ENCODE results near the gene CLINT1. TPM values are rescaled to one million over a fixed set of nuclear protein-coding genes. Genes with fewer than 3 reads are reported as not detected.

The CLINT1 gene
- total RNA-seq, 1 donor from 2014 or later: 85.2 TPM

GRCh38 chr5:157772127-157772526, 86.8 kb downstream of the CLINT1 start:
- TF ChIP-seq CTCF (IDR thresholded peaks at IDR 0.05; ENCODE audit: insufficient read depth, low read length, poor library complexity, severe bottlenecking): no peak
- Histone ChIP-seq H3K4me3 (ENCODE audit: low read depth, low read length) (no peak overlapping the region), H3K36me3 (ENCODE audit: control insufficient read depth, insufficient read depth, low read length) (no peaks in the 10 kb centered on the region), H3K27me3 (ENCODE audit: control insufficient read depth, insufficient read depth, low read length) (no peaks in the 10 kb centered on the region)
- DNase-seq (ENCODE audit: low read depth): no peak

GRCh38 chr5:157770665-157771064, 88.3 kb downstream of the CLINT1 start:
- TF ChIP-seq CTCF (IDR thresholded peaks at IDR 0.05; ENCODE audit: insufficient read depth, low read length, poor library complexity, severe bottlenecking): no peak
- DNase-seq (ENCODE audit: low read depth): no peak

GRCh38 chr5:157767689-157768088, 91.3 kb downstream of the CLINT1 start:
- no peaks in the 10 kb centered on the region for H3K27me3 ChIP-seq (ENCODE audit: control insufficient read depth, insufficient read depth, low read length)
- DNase-seq (ENCODE audit: low read depth): no peak

More at GRCh38 chr5:157770665-157771064, 88.3 kb downstream of the CLINT1 start:
- Histone ChIP-seq H3K27me3 (ENCODE audit: control insufficient read depth, insufficient read depth, low read length) (no peaks in the 10 kb centered on the region), H3K4me3 (ENCODE audit: low read depth, low read length) (no peak overlapping the region), H3K36me3 (ENCODE audit: control insufficient read depth, insufficient read depth, low read length) (no peaks in the 10 kb centered on the region)

GRCh38 chr5:157766902-157767301, 92.0 kb downstream of the CLINT1 start:
- Histone ChIP-seq H3K4me3 (ENCODE audit: low read depth, low read length) (no peak overlapping the region), H3K36me3 (ENCODE audit: control insufficient read depth, insufficient read depth, low read length) (no peaks in the 10 kb centered on the region), H3K27me3 (ENCODE audit: control insufficient read depth, insufficient read depth, low read length) (no peaks in the 10 kb centered on the region)
- no peak for TF ChIP-seq CTCF (IDR thresholded peaks at IDR 0.05; ENCODE audit: insufficient read depth, low read length, poor library complexity, severe bottlenecking)
- DNase-seq (ENCODE audit: low read depth): no peak

More at GRCh38 chr5:157767689-157768088, 91.3 kb downstream of the CLINT1 start:
- H3K36me3 ChIP-seq (ENCODE audit: control insufficient read depth, insufficient read depth, low read length): no peaks in the 10 kb centered on the region
- TF ChIP-seq CTCF (IDR thresholded peaks at IDR 0.05; ENCODE audit: insufficient read depth, low read length, poor library complexity, severe bottlenecking): no peak
- no peak overlapping the region for H3K4me3 ChIP-seq (ENCODE audit: low read depth, low read length)

- no peaks in the 10 kb centered on the region for H3K27me3 ChIP-seq (ENCODE audit: control insufficient read depth, insufficient read depth, low read length)
- no peaks in the 10 kb centered on the region for H3K36me3 ChIP-seq (ENCODE audit: control insufficient read depth, insufficient read depth, low read length)
- DNase-seq (ENCODE audit: low read depth): no peak
- no peak for TF ChIP-seq CTCF (IDR thresholded peaks at IDR 0.05; ENCODE audit: insufficient read depth, low read length, poor library complexity, severe bottlenecking)
- H3K4me3 ChIP-seq (ENCODE audit: low read depth, low read length): no peak overlapping the region
Observed at GRCh38 chr5:157766442-157766841, 92.5 kb downstream of the CLINT1 start.

- H3K27me3 ChIP-seq (ENCODE audit: control insufficient read depth, insufficient read depth, low read length): no peaks in the 10 kb centered on the region
- no peak overlapping the region for H3K4me3 ChIP-seq (ENCODE audit: low read depth, low read length)
- no peak for TF ChIP-seq CTCF (IDR thresholded peaks at IDR 0.05; ENCODE audit: insufficient read depth, low read length, poor library complexity, severe bottlenecking)
- H3K36me3 ChIP-seq (ENCODE audit: control insufficient read depth, insufficient read depth, low read length): no peaks in the 10 kb centered on the region
- DNase-seq (ENCODE audit: low read depth): no peak
Observed at GRCh38 chr5:157764531-157764930, 94.4 kb downstream of the CLINT1 start.
